OCI-LY1 (cell line): ENCODE data around the gene ARFGEF3.

Experiments
- H2AFZ ChIP-seq: fragments of 200-600 bp; sonication (generic), shearing (Covaris generic); 2 replicates; pipeline ENCODE4 v1.6.0; 2014; ENCODE audit warnings: antibody characterized with exemption, mild to moderate bottlenecking, low read length
- H3F3A ChIP-seq: fragments of 200-600 bp; sonication (generic), shearing (Covaris generic); 2 replicates; pipeline ENCODE4 v1.6.0; 2014; ENCODE audit warnings: mild to moderate bottlenecking, antibody characterized with exemption, low read length, moderate library complexity; ENCODE audit not compliant: insufficient read depth
- H3K27ac ChIP-seq: fragments of 200-600 bp; sonication (generic); 2 replicates; pipeline ENCODE4 v1.5.1; 2014; ENCODE audit warnings: low read length, mixed run types, mild to moderate bottlenecking, low read depth; ENCODE audit not compliant: poor library complexity, severe bottlenecking
- H3K27me3 ChIP-seq: fragments of 200-600 bp; sonication (generic); 2 replicates; pipeline ENCODE4 v1.6.0; 2014; ENCODE audit warnings: antibody characterized with exemption, mild to moderate bottlenecking, low read length, moderate library complexity; ENCODE audit not compliant: insufficient read depth
- H3K36me3 ChIP-seq: fragments of 200-600 bp; sonication (generic); 2 replicates; pipeline ENCODE4 v1.6.1; 2014; ENCODE audit warnings: mild to moderate bottlenecking, antibody characterized with exemption, low read length, moderate library complexity, mixed read lengths; ENCODE audit not compliant: insufficient read depth
- H3K4me1 ChIP-seq: fragments of 200-600 bp; sonication (generic); 2 replicates; pipeline ENCODE4 v1.5.1; 2014; ENCODE audit warnings: mild to moderate bottlenecking, low read length, moderate library complexity; ENCODE audit not compliant: insufficient read depth, severe bottlenecking
- H3K4me2 ChIP-seq: fragments of 200-600 bp; sonication (generic), shearing (Covaris generic); 2 replicates; pipeline ENCODE4 v1.6.1; 2014; ENCODE audit warnings: low read length
- H3K4me3 ChIP-seq: fragments of 200-600 bp; sonication (generic); 2 replicates; pipeline ENCODE4 v1.5.1; 2014; ENCODE audit warnings: low read length, low read depth, mild to moderate bottlenecking, mixed read lengths; ENCODE audit not compliant: poor library complexity, severe bottlenecking
- H3K79me2 ChIP-seq: fragments of 200-600 bp; shearing (Covaris generic); 2 replicates; pipeline ENCODE4 v1.6.1; 2016; ENCODE audit warnings: mixed run types, low read length, mixed read lengths; ENCODE audit not compliant: insufficient read depth
- H3K9ac ChIP-seq: fragments of 200-600 bp; sonication (generic), shearing (Covaris generic); 2 replicates; pipeline ENCODE4 v1.6.1; 2014; ENCODE audit warnings: mild to moderate bottlenecking, low read length, mixed read lengths
- H3K9me2 ChIP-seq: fragments of 200-600 bp; sonication (generic), shearing (Covaris generic); 2 replicates; pipeline ENCODE4 v1.6.1; 2014; ENCODE audit warnings: low read depth, mild to moderate bottlenecking, low read length, mixed read lengths
- H3K9me3 ChIP-seq: fragments of 200-600 bp; shearing (Covaris generic); 2 replicates; pipeline ENCODE4 v1.6.1; 2014; ENCODE audit warnings: low read length, mixed read lengths
- H4K20me1 ChIP-seq: fragments of 200-600 bp; sonication (generic), shearing (Covaris generic); 2 replicates; pipeline ENCODE4 v1.6.0; 2016; ENCODE audit warnings: mild to moderate bottlenecking, low read length; ENCODE audit not compliant: insufficient read depth
- EZH2 ChIP-seq: fragments of 200-600 bp; sonication (generic), shearing (Covaris generic); IDR thresholded peaks from 2 replicates; pipeline ENCODE4 v1.8.0; 2017; ENCODE audit warnings: borderline replicate concordance, mixed run types, mild to moderate bottlenecking, antibody characterized with exemption, low read length, moderate library complexity, mixed read lengths
- TF ChIP-seq, protein P1 (sequence below): fragments of 200-600 bp; sonication (generic), shearing (Covaris generic); IDR thresholded peaks from 2 replicates; pipeline ENCODE4 v1.5.1; 2017; ENCODE audit warnings: mild to moderate bottlenecking, antibody characterized with exemption, low read length, moderate library complexity, mixed read lengths

The ARFGEF3 gene

DNA sequence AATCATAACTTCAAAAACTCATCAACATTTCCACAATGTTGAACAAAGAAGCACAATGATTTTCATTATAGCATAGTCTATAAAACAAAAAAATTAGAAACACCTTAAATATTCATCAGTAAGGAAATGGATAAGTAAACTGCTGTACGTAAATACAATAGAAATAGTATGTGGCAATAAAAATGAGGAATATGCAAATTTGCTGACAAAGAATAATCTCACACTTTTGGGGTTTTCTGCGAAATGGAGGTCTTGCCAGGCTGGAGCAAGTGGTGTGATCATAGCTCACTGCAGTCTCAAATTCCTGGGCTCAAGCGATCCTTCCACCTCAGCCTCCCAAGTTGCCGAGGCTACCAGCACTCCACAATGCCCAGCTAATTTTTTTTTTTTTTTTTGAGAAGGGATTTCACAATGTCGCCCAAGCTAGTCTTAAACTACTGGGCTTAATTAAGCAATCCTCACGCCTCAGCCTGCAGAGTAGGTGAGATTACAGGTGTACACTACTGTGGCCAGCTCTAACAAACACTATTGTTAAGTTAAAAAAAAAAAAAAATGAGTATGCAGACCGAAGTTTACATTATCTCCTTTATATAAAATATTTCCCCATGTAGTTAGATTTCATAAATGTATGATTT is 157.1 kb downstream of the ARFGEF3 start:
- Histone ChIP-seq H2AFZ (no peak overlapping the region), H3K9me2 (no peaks in the 10 kb centered on the region), H3K9me3 (no peaks in the 10 kb centered on the region), H3K36me3 (no peaks in the 10 kb centered on the region), H3K4me1 (no peaks in the 10 kb centered on the region), H3K27me3 (no peaks in the 10 kb centered on the region), H3K4me2 (no peak overlapping the region), H3K79me2 (no peaks in the 10 kb centered on the region), H3K27ac (no peak overlapping the region), H4K20me1 (no peaks in the 10 kb centered on the region), H3F3A (no peaks in the 10 kb centered on the region), H3K9ac (no peak overlapping the region), H3K4me3 (no peak overlapping the region)
- TF ChIP-seq, protein P1, sequence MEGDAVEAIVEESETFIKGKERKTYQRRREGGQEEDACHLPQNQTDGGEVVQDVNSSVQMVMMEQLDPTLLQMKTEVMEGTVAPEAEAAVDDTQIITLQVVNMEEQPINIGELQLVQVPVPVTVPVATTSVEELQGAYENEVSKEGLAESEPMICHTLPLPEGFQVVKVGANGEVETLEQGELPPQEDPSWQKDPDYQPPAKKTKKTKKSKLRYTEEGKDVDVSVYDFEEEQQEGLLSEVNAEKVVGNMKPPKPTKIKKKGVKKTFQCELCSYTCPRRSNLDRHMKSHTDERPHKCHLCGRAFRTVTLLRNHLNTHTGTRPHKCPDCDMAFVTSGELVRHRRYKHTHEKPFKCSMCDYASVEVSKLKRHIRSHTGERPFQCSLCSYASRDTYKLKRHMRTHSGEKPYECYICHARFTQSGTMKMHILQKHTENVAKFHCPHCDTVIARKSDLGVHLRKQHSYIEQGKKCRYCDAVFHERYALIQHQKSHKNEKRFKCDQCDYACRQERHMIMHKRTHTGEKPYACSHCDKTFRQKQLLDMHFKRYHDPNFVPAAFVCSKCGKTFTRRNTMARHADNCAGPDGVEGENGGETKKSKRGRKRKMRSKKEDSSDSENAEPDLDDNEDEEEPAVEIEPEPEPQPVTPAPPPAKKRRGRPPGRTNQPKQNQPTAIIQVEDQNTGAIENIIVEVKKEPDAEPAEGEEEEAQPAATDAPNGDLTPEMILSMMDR, result no peak
- no peak for TF ChIP-seq EZH2

DNA sequence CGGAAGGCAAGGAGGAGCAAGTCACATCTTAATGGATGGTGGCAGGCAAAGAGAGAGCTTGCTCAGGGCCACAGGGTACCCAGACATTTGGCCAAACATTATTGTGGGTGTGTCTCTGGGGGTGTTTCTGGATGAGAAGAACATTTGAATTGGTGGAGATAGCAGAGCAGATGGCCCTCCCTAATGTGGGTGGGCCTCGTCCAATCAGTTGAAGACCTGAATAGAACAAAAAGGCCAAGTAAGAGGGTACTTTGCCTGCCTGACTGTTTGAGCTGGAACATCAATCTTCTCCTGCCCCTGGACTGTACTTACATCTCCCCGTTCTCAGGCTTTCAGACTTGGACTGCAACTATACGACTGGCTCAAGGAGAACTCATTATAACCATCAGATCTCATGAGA is 160.2 kb downstream of the ARFGEF3 start:
- no peaks in the 10 kb centered on the region for H3K4me1 ChIP-seq

DNA sequence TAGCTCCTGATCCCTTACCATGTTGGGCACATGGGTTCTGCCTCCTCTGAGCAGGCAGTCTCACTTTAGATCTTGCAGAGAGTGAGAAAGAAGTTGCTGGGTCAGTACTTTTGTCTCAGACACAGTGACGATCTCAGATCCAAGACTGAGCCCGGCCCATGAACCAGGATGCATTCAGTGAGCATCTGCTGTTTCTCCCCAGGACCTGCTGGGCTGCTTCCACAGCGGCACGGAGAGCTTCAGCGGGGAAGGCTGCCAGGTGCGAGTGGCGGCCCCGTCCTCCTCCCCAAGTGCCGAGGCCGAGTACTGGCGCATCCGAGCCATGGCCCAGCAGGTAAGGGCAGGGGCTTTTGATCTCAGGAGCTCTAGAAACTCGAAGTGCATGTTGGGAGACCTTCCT is 162.1 kb downstream of the ARFGEF3 start:
- no peaks in the 10 kb centered on the region for H3K36me3 ChIP-seq
- no peaks in the 10 kb centered on the region for H3K9me3 ChIP-seq
- no peaks in the 10 kb centered on the region for H3K27me3 ChIP-seq
- H3K27ac ChIP-seq, result no peak overlapping the region
- H3K79me2 ChIP-seq, result no peaks in the 10 kb centered on the region
- no peak overlapping the region for H2AFZ ChIP-seq
- H3K9ac ChIP-seq, result no peak overlapping the region
- H3K4me1 ChIP-seq, result no peaks in the 10 kb centered on the region
- H3K9me2 ChIP-seq, result no peaks in the 10 kb centered on the region
- H3K4me3 ChIP-seq, result no peak overlapping the region
- no peak overlapping the region for H3K4me2 ChIP-seq
- no peaks in the 10 kb centered on the region for H4K20me1 ChIP-seq
- TF ChIP-seq, protein P1, result no peak
- no peak for TF ChIP-seq EZH2
- no peaks in the 10 kb centered on the region for H3F3A ChIP-seq

More for the DNA sequence above, 160.2 kb downstream of the ARFGEF3 start:
- Histone ChIP-seq H3K4me3 (no peak overlapping the region), H3F3A (no peaks in the 10 kb centered on the region), H3K27me3 (no peaks in the 10 kb centered on the region), H3K79me2 (no peaks in the 10 kb centered on the region), H3K36me3 (no peaks in the 10 kb centered on the region), H3K9me3 (no peaks in the 10 kb centered on the region), H4K20me1 (no peaks in the 10 kb centered on the region), H3K9ac (no peak overlapping the region), H2AFZ (no peak overlapping the region), H3K27ac (no peak overlapping the region), H3K9me2 (no peaks in the 10 kb centered on the region), H3K4me2 (no peak overlapping the region)
- TF ChIP-seq, protein P1, result no peak
- TF ChIP-seq EZH2, result no peak
